ENCODE data around the gene SLC8B1.
A peak's percentile ranks its signal among the peaks of the same experiment; 100 is the strongest.

SLC8B1 gene

DNA sequence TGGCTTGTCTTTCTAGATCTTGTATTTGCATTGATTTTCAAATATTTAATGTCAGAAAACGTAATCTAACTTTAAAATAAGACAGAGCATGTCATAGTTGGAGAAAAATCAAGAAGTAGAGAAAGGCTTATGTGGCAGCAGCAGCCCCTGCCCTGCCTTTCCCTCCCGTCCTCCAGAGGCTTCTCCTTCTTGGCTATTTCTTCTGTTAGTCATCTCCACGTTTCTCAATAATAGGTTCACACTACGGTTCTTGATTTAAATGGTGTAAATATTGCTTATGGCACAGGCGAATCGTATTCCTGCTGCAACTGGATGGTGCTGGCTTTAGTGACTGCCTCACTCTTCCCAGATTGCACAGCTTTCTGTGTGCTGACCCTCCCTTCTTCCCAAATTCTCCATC is 42.8 kb downstream of the SLC8B1 start:
- DNase-seq: no peak

- no peak for DNase-seq
Observed at GRCh38 chr12:113291586-113291985, 43.3 kb downstream of the SLC8B1 start.

DNA sequence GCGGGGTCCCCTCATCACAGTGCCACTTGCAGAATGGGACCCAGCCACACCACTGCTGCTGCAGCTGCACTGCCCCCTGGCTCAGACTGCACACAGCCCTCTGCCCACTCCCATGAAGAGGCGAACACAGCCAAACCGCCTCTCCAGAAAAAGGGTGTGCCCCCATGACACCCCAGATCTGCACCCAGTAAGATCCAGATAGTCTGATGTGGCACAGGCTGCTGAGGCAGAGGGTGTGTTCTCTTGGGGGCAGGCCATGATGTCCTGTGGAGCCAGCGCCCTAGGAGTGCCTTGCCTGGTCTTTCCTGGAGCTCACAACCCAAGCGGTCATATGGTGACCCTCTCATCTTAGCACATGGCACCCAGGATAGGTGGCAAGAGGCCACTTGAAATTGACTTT is 44.4 kb downstream of the SLC8B1 start:
- DNase-seq: no peak

- no peak for DNase-seq
Observed at GRCh38 chr12:113289361-113289760, 45.5 kb downstream of the SLC8B1 start.

DNA sequence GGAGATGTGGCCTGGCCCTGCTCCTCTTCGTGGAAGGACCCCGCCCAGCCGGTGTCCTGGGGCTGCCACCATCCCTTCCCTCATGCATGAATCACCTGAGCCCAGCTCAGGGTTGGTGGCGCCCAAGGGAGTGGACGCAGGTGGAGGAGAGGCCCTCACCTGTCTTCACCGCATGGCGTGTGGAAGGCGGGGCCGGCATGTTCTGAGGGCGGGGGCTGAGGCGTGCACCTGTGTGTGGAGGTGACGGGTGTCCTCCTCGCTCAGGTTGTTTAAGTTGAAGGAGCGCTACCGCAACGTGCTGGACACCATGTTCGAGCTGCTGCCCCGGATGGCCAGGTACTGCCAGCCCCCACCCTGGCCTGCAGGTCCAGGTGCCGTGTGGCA is 47.0 kb downstream of the SLC8B1 start:
- no peak for DNase-seq

- no peak for DNase-seq
Observed at GRCh38 chr12:113287146-113287898, 47.6 kb downstream of the SLC8B1 start.

GRCh38 chr12:113286712-113287111 is 48.2 kb downstream of the SLC8B1 start:
- DNase-seq: no peak

DNA sequence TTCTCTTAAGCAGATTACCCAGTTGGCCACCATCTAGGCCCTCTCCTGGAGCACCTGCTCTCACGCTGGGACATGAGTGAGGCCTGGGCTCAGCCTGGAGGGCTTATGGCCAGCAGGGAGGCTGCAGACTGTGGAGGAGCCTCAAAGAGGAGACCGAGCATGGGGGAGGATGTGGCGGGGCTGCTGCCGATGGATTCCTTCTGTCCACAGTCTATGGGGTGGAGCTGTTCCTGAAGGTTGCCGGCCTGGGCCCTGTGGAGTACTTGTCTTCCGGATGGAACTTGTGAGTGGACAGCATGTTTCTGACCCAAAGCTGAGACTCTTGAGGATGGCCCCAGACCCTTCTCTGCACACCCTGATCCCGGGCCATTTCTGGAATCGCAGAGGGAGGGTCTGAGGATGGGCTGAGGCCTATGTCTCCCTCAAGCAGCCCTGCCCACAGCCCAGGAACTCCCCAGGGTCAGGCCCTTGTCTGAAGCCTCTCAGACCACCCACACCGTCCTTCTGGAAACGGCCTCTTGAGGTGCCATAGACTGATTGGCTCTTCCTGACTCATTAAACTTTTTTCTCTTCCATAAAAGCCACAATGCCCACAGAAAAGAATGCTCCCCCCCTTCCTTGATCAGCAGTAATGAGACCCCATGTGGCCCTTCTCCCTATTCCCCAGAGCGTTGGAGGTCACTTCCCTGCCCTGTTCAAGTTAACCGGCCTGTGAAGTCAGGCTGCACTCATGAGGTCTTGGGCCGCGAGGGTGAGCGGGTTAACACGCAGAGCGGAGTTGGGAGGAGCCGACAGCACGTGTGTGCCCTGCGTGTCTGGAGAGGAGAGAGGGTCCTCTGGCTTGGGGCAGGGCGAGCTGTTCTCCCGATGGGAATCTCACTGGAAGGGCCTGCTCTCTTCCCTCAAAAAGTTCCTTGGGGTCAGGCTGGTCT is 49.0 kb downstream of the SLC8B1 start:
- no peak for DNase-seq

- no peak for DNase-seq
Observed at GRCh38 chr12:113284751-113285150, 50.2 kb downstream of the SLC8B1 start.

DNA sequence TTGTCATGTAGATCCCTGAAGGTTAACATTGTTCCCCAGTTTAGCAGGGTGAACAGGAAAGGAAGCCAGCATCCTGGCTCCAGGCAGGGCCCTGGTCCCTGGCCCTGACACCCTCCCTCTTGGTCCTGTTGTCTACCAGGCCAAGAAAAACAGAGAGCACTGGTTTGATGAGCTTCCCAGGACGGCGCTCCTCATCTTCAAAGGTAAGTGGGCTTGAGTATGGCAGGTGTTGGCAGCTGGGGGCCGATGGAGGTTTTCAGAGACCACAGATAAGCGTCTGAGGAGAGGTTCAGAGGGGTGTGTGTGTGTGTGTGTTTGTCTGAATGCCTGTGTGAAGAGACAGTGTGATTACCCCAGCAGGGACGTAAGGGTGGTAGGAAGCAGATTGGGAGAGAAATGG is 56.3 kb downstream of the SLC8B1 start:
- DNase-seq: no peak

GRCh38 chr12:113278141-113278540 is 56.8 kb downstream of the SLC8B1 start:
- DNase-seq: no peak

DNA sequence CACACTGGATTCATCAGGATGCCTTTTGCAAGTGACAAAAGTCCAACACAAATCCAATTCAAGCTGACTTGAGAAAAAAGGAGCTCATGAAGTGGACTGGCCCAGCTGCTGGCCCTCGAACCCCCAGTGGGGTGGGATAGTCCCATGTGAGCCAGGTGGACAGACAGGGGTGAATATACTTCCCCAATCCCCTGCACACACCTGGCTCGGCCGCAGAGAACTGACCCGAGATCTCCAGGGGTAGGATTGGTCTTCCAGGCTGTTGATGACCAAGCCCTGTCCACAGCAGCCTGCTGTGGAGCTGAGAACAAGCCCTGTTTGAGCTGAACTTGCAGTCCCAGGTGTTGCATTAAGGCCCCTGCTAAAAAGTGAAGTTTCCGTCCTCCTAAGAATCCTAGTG is 57.4 kb downstream of the SLC8B1 start:
- no peak for DNase-seq

DNA sequence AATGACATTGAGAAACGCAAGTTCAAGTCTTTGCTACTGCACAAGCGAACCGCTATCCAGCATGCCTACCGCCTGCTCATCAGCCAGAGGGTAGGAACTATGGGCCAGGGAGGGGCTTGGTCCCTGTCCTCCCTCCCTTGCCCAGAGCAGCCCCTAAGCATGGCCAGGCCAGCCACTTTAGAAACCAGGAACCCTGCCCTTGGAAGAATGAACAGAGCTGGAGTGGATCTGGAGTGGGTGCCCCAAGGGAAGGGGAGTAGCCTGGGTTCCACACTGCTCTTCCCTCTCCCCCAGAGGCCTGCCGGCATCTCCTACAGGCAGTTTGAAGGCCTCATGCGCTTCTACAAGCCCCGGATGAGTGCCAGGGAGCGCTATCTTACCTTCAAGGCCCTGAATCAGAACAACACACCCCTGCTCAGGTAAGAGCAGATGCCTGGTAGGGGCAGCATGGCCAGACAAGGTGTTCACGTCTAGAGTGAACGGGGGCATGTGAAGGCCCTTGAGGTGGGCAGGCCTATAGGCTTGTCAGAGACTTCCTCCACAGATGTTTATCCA is 57.9 kb downstream of the SLC8B1 start:
- no peak for DNase-seq

- DNase-seq: no peak
Observed at GRCh38 chr12:113276306-113276705, 58.6 kb downstream of the SLC8B1 start.

- no peak for DNase-seq
Observed at GRCh38 chr12:113274848-113275247, 60.1 kb downstream of the SLC8B1 start.

DNA sequence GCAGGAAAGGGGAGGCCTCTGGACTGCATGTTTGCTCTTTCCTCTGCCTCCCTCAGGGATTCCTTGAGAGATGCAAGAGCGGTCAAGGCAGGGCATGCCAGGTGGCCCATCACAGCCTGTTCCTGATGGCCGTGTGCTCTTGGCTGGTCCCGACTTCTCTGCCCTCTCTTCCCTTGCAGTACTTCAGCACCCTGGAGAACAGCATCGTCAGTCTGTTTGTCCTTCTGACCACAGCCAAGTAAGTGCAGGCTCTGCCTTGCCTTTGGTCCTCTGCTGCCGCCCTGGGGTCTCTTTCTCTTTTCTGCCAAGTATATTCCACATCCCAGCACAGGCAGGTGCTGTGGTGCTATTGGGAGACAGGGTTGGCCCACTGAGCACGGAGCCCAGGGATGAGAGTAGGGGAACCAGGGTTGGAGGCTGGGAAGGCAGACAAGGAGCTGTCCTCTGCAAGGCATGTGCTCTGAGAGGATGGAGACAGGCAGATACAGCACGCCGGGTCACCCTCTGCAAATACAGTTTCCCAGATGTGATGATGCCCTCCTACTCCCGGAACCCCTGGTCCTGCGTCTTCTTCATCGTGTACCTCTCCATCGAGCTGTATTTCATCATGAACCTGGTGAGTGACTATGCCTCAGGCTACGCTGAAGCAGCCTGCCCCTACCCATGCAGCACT is 61.7 kb downstream of the SLC8B1 start:
- no peak for DNase-seq

DNA sequence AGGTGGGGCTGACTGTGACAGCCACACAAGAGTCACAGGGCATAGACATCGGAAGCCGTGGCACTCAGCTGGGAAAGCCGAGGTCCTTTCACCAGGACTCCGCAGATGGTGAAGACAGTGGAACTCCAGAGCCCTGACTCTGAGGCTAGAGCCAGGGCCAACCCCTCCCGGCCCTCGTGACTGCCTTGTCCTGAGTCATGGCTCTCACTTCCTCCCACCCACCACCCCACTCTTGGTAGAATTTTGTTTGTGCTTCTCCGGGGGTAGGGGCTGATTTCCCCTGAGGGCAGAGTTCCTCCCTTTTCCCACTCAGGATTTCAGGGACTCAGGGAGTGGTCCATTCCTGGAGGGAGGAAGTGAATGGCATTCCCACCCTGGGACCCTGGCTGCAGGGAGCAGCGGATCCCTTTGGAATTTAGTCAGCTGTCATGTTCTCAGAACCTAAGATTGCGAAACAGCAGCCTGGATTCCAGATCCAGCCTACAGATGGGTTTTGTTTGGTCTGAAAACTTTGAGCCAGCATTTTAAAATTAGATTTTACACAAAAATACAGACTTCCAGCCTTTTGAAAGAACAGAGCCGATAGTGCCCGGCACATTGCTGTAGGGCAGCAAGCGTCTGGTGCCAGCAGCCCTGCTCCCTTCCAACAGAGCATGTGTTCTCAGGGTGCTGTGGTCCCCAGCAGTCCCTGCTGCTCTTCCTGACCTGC is 62.9 kb downstream of the SLC8B1 start:
- peak; percentile 22 for DNase-seq

DNA sequence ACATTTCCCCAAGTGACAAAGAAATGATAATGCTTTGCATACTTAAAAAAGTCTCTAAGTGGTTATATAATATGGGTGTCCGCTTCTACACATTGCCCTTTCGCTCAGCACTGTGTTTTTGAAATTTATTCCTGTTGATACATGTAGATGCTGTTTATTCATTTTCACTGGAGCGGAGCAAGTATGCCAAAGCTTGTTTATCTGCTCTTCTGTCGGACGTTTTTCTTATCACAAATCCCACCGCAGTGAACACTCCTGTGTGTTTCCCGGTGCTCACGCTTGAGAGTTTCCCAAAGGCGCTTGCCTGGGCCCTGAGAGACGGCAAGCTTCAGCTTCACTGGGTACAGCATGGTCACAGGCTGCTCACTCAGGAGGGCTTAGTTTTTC is 63.5 kb downstream of the SLC8B1 start:
- DNase-seq: no peak

DNA sequence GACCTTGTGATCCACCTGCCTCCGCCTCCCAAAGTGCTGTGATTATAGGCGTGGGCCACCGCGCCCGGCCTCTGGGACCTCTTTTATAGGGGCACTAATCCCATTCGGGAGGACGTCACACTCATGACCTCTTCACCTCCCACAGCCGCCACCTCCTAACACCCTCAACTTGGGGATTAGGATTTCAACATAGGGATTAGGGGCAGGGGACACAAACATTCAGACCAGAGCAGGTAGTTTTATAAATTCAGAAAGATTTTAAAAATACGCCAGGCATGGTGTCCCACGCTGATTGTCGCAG is 64.2 kb downstream of the SLC8B1 start:
- no peak for DNase-seq

GRCh38 chr12:113269257-113269943 is 65.5 kb downstream of the SLC8B1 start:
- no peak for DNase-seq

- no peak for DNase-seq
Observed at GRCh38 chr12:113268621-113269020, 66.3 kb downstream of the SLC8B1 start.

- no peak for DNase-seq
Observed at GRCh38 chr12:113268136-113268535, 66.8 kb downstream of the SLC8B1 start.

All from OCI-M1 (cell line).